GM10266 (cell line): ENCODE data around the gene LCN1.

ENCODE experiments used
- DNase-seq: peaks from one replicate; pipeline ENCODE4 v3.0.0; 2012; ENCODE audit errors: extremely low spot score
- CTCF ChIP-seq: IDR thresholded peaks from 2 replicates; pipeline ENCODE4 v1.5.1; 2012; ENCODE audit warnings: mild to moderate bottlenecking, low read depth; ENCODE audit not compliant: control insufficient read depth, insufficient read depth; ENCODE audit errors: missing control alignments

LCN1 gene

GRCh38 chr9:135551031-135551430, 29.8 kb downstream of the LCN1 start:
- DNase-seq, result no peak
- TF ChIP-seq CTCF, result no peak

GRCh38 chr9:135551456-135551855, 30.2 kb downstream of the LCN1 start:
- DNase-seq, result no peak
- TF ChIP-seq CTCF, result no peak

GRCh38 chr9:135552021-135552697, 30.9 kb downstream of the LCN1 start:
- no peak for DNase-seq
- TF ChIP-seq CTCF, result no peak

GRCh38 chr9:135552698-135553171, 31.5 kb downstream of the LCN1 start:
- TF ChIP-seq CTCF, result no peak
- DNase-seq, result no peak

GRCh38 chr9:135554718-135555117, 33.5 kb downstream of the LCN1 start:
- no peak for TF ChIP-seq CTCF
- DNase-seq, result no peak

GRCh38 chr9:135555203-135555602, 34.0 kb downstream of the LCN1 start:
- TF ChIP-seq CTCF, result no peak
- no peak for DNase-seq

GRCh38 chr9:135555910-135556309, 34.7 kb downstream of the LCN1 start:
- DNase-seq, result no peak
- TF ChIP-seq CTCF, result no peak
